HepG2 (cell line): Measurements from ENCODE around the gene ADAMTSL3. TPM values are rescaled to one million over a fixed set of nuclear protein-coding genes. Genes with fewer than 3 reads are reported as not detected.

Experiments used
- MTF2 ChIP-seq: sonication (generic); formaldehyde crosslinking; IDR thresholded peaks from 2 replicates; pipeline ENCODE4 v1.5.0; 2020; ENCODE audit warnings: missing genetic modification reagents, borderline replicate concordance
- TMF1 ChIP-seq: sonication (generic); formaldehyde crosslinking; IDR thresholded peaks from 2 replicates; pipeline ENCODE4 v1.8.1; 2022; ENCODE audit warnings: low read depth, missing genetic modification reagents
- ZNF639 ChIP-seq: conservative IDR thresholded peaks from 2 replicates; pipeline ENCODE4 v1.6.1; 2018; ENCODE audit warnings: missing genetic modification reagents
- ZNF747 ChIP-seq: sonication (generic); formaldehyde crosslinking; IDR thresholded peaks from 2 replicates; pipeline ENCODE4 v1.8.1; 2023; ENCODE audit warnings: missing genetic modification reagents, mild to moderate bottlenecking, borderline replicate concordance
- polyA plus RNA-seq, 8 experiments: library from polyadenylated mRNA; depleted of rRNA in 3 of 8; stranded (reverse) in 7 of 8; unstranded in 1 of 8; fragments of >200 nt; fragmentation: Illumina TruSeq in 4 of 8; extraction: Trizol in 4 of 8; gene quantifications; 2 replicates each; pipeline versions ENCODE4 v1.2.1 to v1.2.3, GENCODE V29; 2011 to 2016; ENCODE audit warnings: low read depth in 4 of 8, missing spikeins in 1 of 8, mixed read lengths in 1 of 8; ENCODE audit not compliant: insufficient read depth in 1 of 8
- total RNA-seq, 5 experiments: library from RNA; depleted of rRNA; stranded (reverse); fragments of >200 nt; fragmentation: Illumina TruSeq; extraction: Trizol; gene quantifications; 2 replicates each; pipeline ENCODE4 v1.2.3, GENCODE V29; 2016; ENCODE audit warnings: low read depth in 1 of 5
- TF ChIP-seq, protein P1 (sequence below), 2 experiments: sonication (generic) in 1 of 2; formaldehyde crosslinking in 1 of 2; IDR thresholded peaks; 2 replicates each; pipeline versions ENCODE4 v1.6.1 to v1.9.0; 2014 to 2022; ENCODE audit warnings: antibody characterized with exemption in 1 of 2, borderline replicate concordance in 1 of 2, inconsistent platforms in 1 of 2, low read depth in 1 of 2, missing genetic modification reagents in 1 of 2

Gene ADAMTSL3
- total and polyA plus RNA-seq, 2 of the 13 experiments (the other 11 are each of a cell fraction or from before 2014, with no cell fraction given) = 0.04 to 0.09 TPM

GRCh38 chr15:84001655-84002054, 347.7 kb downstream of the ADAMTSL3 start (continued):
- TF ChIP-seq, protein P1, sequence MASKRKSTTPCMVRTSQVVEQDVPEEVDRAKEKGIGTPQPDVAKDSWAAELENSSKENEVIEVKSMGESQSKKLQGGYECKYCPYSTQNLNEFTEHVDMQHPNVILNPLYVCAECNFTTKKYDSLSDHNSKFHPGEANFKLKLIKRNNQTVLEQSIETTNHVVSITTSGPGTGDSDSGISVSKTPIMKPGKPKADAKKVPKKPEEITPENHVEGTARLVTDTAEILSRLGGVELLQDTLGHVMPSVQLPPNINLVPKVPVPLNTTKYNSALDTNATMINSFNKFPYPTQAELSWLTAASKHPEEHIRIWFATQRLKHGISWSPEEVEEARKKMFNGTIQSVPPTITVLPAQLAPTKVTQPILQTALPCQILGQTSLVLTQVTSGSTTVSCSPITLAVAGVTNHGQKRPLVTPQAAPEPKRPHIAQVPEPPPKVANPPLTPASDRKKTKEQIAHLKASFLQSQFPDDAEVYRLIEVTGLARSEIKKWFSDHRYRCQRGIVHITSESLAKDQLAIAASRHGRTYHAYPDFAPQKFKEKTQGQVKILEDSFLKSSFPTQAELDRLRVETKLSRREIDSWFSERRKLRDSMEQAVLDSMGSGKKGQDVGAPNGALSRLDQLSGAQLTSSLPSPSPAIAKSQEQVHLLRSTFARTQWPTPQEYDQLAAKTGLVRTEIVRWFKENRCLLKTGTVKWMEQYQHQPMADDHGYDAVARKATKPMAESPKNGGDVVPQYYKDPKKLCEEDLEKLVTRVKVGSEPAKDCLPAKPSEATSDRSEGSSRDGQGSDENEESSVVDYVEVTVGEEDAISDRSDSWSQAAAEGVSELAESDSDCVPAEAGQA (IDR thresholded peaks at IDR 0.05; ENCODE audit: low read depth) = no peak
- TF ChIP-seq, protein P1 (CRISPR knock-in tag; IDR thresholded peaks at IDR 0.05; ENCODE audit: borderline replicate concordance) = no peak
- TF ChIP-seq ZNF639 (CRISPR knock-in tag) (no peak), ZNF747 (CRISPR knock-in tag) (no peak), MTF2 (no peak), TMF1 (CRISPR knock-in tag) (no peak)
